Prostate gland (tissue), 2 donors: ENCODE data around the gene NCF4.

Source experiments
- CTCF ChIP-seq, 4 experiments: fragments of 200-600 bp in 2 of 4; fragments of 450-650 bp in 2 of 4; sonication (generic) in 2 of 4; IDR thresholded peaks; 1 replicate in 3 of 4; 2 replicates in 1 of 4; pipeline ENCODE4 v1.5.1; 2016 to 2019; ENCODE audit warnings: antibody characterized with exemption in 4 of 4, mild to moderate bottlenecking in 2 of 4, moderate library complexity in 2 of 4
- POLR2A ChIP-seq: fragments of 450-650 bp; IDR thresholded peaks from one replicate; pipeline ENCODE4 v1.6.1; 2016; ENCODE audit warnings: antibody characterized with exemption, mild to moderate bottlenecking

GRCh38 chr22:36921309-36922104 lies 60.7 kb downstream of the NCF4 start:
- no peak for TF ChIP-seq POLR2A
- no peak for TF ChIP-seq CTCF (IDR thresholded peaks at IDR 0.05)
